NCI-H345 (cell line): ENCODE measurements around the gene BICC1.

Source experiments
- DNase-seq: peaks from one replicate; lab custom pipeline; 2025; lab: John Stamatoyannopoulos, UW

Gene BICC1

GRCh38 chr10:58599927-58600553, 87.4 kb downstream of the BICC1 start:
- DNase-seq: no peak

- no peak for DNase-seq
These were observed 95.7 kb downstream of the BICC1 start for GRCh38 chr10:58608351-58608750.

GRCh38 chr10:58608826-58609531, 96.3 kb downstream of the BICC1 start:
- no peak for DNase-seq

- no peak for DNase-seq
These were observed 97.0 kb downstream of the BICC1 start for GRCh38 chr10:58609532-58610150.

- DNase-seq: no peak
These were observed 102.7 kb downstream of the BICC1 start for GRCh38 chr10:58615237-58615935.

GRCh38 chr10:58618158-58618676, 105.5 kb downstream of the BICC1 start:
- peak; percentile 15 for DNase-seq

GRCh38 chr10:58621379-58622077, 108.9 kb downstream of the BICC1 start:
- no peak for DNase-seq

GRCh38 chr10:58622246-58622645, 109.6 kb downstream of the BICC1 start:
- DNase-seq: no peak

GRCh38 chr10:58625070-58625469, 112.4 kb downstream of the BICC1 start:
- DNase-seq: no peak

GRCh38 chr10:58627392-58627791, 114.7 kb downstream of the BICC1 start:
- DNase-seq: no peak

GRCh38 chr10:58631715-58632114, 119.0 kb downstream of the BICC1 start:
- no peak for DNase-seq

- DNase-seq: no peak
These were observed 119.5 kb downstream of the BICC1 start for GRCh38 chr10:58632216-58632615.

- no peak for DNase-seq
These were observed 124.7 kb downstream of the BICC1 start for GRCh38 chr10:58637352-58637751.

- DNase-seq: no peak
These were observed 125.7 kb downstream of the BICC1 start for GRCh38 chr10:58638388-58638787.

GRCh38 chr10:58641095-58641531, 128.4 kb downstream of the BICC1 start:
- peak; percentile 47 for DNase-seq

- no peak for DNase-seq
These were observed 129.0 kb downstream of the BICC1 start for GRCh38 chr10:58641708-58642107.

- DNase-seq: no peak
These were observed 129.6 kb downstream of the BICC1 start for GRCh38 chr10:58642283-58642682.

- DNase-seq: no peak
These were observed 130.3 kb downstream of the BICC1 start for GRCh38 chr10:58642916-58643428.

- no peak for DNase-seq
These were observed 131.6 kb downstream of the BICC1 start for GRCh38 chr10:58644311-58644710.

- no peak for DNase-seq
These were observed 132.9 kb downstream of the BICC1 start for GRCh38 chr10:58645416-58646146.
